MM.1S (cell line): Measurements from ENCODE around the gene DNAJB8.

Experiments
- DNase-seq: peaks from one replicate; pipeline ENCODE4 v3.0.0-alpha.2; 2015
- H2AFZ ChIP-seq: fragments of 300-600 bp; sonication (generic); 2 replicates; pipeline ENCODE4 v1.6.0; 2016; ENCODE audit warnings: antibody characterized with exemption, low read length
- H3F3A ChIP-seq: fragments of 300-600 bp; sonication (generic); 2 replicates; pipeline ENCODE4 v1.6.1; 2016; ENCODE audit warnings: mild to moderate bottlenecking, antibody characterized with exemption, low read length, moderate library complexity, mixed read lengths; ENCODE audit not compliant: insufficient read depth
- H3K27ac ChIP-seq: fragments of 300-600 bp; sonication (generic); 2 replicates; pipeline ENCODE4 v1.5.1; 2016; ENCODE audit warnings: mild to moderate bottlenecking, low read length
- H3K27me3 ChIP-seq: fragments of 300-600 bp; sonication (generic); replicated peaks from 2 replicates; pipeline ENCODE4 v1.6.0; 2016; ENCODE audit warnings: low read length; ENCODE audit not compliant: insufficient read depth
- H3K36me3 ChIP-seq: fragments of 300-600 bp; sonication (generic); replicated peaks from 2 replicates; pipeline ENCODE4 v1.6.1; 2016; ENCODE audit warnings: mild to moderate bottlenecking, low read length, mixed read lengths; ENCODE audit not compliant: insufficient read depth
- H3K4me1 ChIP-seq: fragments of 300-600 bp; sonication (generic); 2 replicates; pipeline ENCODE4 v1.6.1; 2016; ENCODE audit warnings: low read length, mixed read lengths
- H3K4me2 ChIP-seq: fragments of 300-600 bp; sonication (generic); 2 replicates; pipeline ENCODE4 v1.6.0; 2016; ENCODE audit warnings: low read depth, low read length
- H3K4me3 ChIP-seq: fragments of 300-600 bp; sonication (generic); 2 replicates; pipeline ENCODE4 v1.5.1; 2016; ENCODE audit warnings: low read length, mixed read lengths
- H3K79me2 ChIP-seq: fragments of 300-600 bp; sonication (generic); 2 replicates; pipeline ENCODE4 v1.6.1; 2016; ENCODE audit warnings: mixed run types, low read length, mixed read lengths
- H3K9ac ChIP-seq: fragments of 300-600 bp; sonication (generic); 2 replicates; pipeline ENCODE4 v1.6.1; 2016; ENCODE audit warnings: low read length, mixed read lengths
- H3K9me2 ChIP-seq: fragments of 300-600 bp; sonication (generic); replicated peaks from 2 replicates; pipeline ENCODE4 v1.6.1; 2016; ENCODE audit warnings: mild to moderate bottlenecking, low read length, mixed read lengths; ENCODE audit not compliant: insufficient read depth
- H3K9me3 ChIP-seq: fragments of 300-600 bp; sonication (generic); replicated peaks from 2 replicates; pipeline ENCODE4 v1.6.1; 2016; ENCODE audit warnings: mild to moderate bottlenecking, low read length, mixed read lengths; ENCODE audit not compliant: insufficient read depth
- H4K20me1 ChIP-seq: fragments of 300-600 bp; sonication (generic); 2 replicates; pipeline ENCODE4 v1.6.1; 2016; ENCODE audit warnings: mild to moderate bottlenecking, low read length, moderate library complexity, mixed read lengths; ENCODE audit not compliant: insufficient read depth
- EZH2 ChIP-seq: fragments of 300-600 bp; sonication (generic); optimal IDR thresholded peaks from 2 replicates; pipeline ENCODE3; 2017; ENCODE audit warnings: low read depth, mild to moderate bottlenecking, antibody characterized with exemption, low read length, mixed read lengths
- EZH2phosphoT487 ChIP-seq: fragments of 300-600 bp; sonication (generic); IDR thresholded peaks from 2 replicates; pipeline ENCODE4 v1.6.1; 2018; ENCODE audit warnings: antibody characterized with exemption, low read length
- TF ChIP-seq, protein P1 (sequence below): fragments of 300-600 bp; sonication (generic); IDR thresholded peaks from 2 replicates; pipeline ENCODE4 v1.5.1; 2016; ENCODE audit warnings: antibody characterized with exemption, low read length, mixed read lengths

Gene DNAJB8

DNA sequence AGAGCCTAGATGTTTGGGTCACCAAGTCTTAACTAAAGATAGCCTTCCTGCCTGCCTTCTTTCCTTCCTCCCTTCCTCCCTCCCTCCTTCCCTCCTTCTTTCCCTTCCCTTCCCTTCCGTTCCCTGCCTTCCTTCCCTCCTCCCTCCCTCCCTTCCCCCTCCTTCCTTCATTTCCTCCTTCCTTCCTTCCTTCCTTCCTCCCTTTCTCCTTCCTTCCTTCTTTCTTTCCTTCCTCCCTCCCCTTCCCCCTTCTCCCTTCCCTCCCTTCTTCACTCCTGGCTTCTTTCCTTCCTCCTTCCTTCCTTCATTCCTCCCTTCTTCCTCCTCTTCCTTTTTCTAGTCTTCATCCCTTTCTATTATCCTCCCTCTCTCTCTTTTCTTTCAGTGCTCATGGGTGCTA, 2.0 kb downstream of the DNAJB8 start:
- H3K9me2 ChIP-seq = no peaks in the 10 kb centered on the region
- DNase-seq = no peak
- no peaks in the 10 kb centered on the region for H3K36me3 ChIP-seq
- H3K4me1 ChIP-seq = no peaks in the 10 kb centered on the region
- H3K4me2 ChIP-seq = no peak overlapping the region
- H2AFZ ChIP-seq = no peak overlapping the region
- no peaks in the 10 kb centered on the region for H4K20me1 ChIP-seq
- no peaks in the 10 kb centered on the region for H3K79me2 ChIP-seq
- no peak overlapping the region for H3K4me3 ChIP-seq
- no peaks in the 10 kb centered on the region for H3F3A ChIP-seq
- no peak overlapping the region for H3K27ac ChIP-seq
- peaks cover 96% of the 10 kb centered on the region for H3K27me3 ChIP-seq
- no peaks in the 10 kb centered on the region for H3K9me3 ChIP-seq
- TF ChIP-seq EZH2phosphoT487 (no peak), EZH2 (no peak)
- TF ChIP-seq, protein P1, sequence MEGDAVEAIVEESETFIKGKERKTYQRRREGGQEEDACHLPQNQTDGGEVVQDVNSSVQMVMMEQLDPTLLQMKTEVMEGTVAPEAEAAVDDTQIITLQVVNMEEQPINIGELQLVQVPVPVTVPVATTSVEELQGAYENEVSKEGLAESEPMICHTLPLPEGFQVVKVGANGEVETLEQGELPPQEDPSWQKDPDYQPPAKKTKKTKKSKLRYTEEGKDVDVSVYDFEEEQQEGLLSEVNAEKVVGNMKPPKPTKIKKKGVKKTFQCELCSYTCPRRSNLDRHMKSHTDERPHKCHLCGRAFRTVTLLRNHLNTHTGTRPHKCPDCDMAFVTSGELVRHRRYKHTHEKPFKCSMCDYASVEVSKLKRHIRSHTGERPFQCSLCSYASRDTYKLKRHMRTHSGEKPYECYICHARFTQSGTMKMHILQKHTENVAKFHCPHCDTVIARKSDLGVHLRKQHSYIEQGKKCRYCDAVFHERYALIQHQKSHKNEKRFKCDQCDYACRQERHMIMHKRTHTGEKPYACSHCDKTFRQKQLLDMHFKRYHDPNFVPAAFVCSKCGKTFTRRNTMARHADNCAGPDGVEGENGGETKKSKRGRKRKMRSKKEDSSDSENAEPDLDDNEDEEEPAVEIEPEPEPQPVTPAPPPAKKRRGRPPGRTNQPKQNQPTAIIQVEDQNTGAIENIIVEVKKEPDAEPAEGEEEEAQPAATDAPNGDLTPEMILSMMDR = no peak
- H3K9ac ChIP-seq = no peak overlapping the region

DNA sequence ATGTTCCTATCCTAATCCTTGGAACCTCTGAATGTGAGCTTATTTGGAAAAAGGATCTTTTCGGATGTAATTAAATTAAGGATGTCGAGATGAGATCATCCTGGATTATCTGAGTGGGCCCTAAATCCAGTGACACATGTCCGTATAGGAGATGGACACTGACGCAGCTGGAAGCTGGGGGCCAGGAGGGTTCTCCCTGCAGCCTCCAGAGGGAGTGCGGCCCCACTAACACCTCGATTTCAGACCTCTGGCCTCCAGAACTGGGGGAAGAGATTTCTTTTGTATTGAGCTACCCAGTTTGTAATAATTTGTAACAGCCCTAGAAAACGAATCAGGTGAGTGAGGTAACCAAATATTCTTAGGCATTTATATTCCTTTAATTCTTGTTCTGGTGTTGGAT, 2.5 kb downstream of the DNAJB8 start:
- H3K9me3 ChIP-seq = no peaks in the 10 kb centered on the region
- no peaks in the 10 kb centered on the region for H3K9me2 ChIP-seq
- H4K20me1 ChIP-seq = no peaks in the 10 kb centered on the region
- no peaks in the 10 kb centered on the region for H3K36me3 ChIP-seq
- H3K4me2 ChIP-seq = no peak overlapping the region
- H3K4me1 ChIP-seq = no peaks in the 10 kb centered on the region
- no peak for DNase-seq
- H3K9ac ChIP-seq = no peak overlapping the region
- no peaks in the 10 kb centered on the region for H3K79me2 ChIP-seq
- no peak overlapping the region for H3K4me3 ChIP-seq
- no peaks in the 10 kb centered on the region for H3F3A ChIP-seq
- peaks cover 98% of the 10 kb centered on the region for H3K27me3 ChIP-seq
- TF ChIP-seq EZH2phosphoT487 = no peak
- TF ChIP-seq, protein P1 = peak; percentile 13; the same call in 1 of the 2 replicates
- no peak overlapping the region for H3K27ac ChIP-seq
- no peak overlapping the region for H2AFZ ChIP-seq

DNA sequence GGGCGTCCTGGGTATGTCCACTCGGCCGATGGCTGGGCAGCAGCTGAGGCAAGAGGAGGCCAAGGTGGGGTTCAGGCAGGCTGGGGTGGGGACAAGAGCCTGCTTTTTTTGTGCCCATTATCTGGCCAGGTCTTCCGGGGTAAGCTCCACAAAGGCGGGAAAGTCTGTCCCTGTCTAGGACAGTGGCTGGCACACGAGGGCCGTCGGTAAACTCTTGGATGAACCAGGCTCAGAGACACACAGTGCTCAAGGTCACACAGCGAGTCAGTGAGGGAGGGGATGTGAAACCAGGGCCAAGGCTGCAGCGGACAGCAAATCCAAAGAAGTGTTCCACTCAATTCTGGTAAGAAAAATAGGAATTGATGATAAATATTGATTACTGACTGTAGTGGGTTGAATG, 2.9 kb downstream of the DNAJB8 start:
- Histone ChIP-seq H4K20me1 (no peaks in the 10 kb centered on the region), H3K9me3 (no peaks in the 10 kb centered on the region), H3K36me3 (no peaks in the 10 kb centered on the region), H3K27ac (no peak overlapping the region), H3K27me3 (peaks cover 98% of the 10 kb centered on the region), H3K4me3 (no peak overlapping the region), H3K4me1 (no peaks in the 10 kb centered on the region), H3F3A (no peaks in the 10 kb centered on the region), H3K9me2 (no peaks in the 10 kb centered on the region), H3K4me2 (no peak overlapping the region), H2AFZ (no peak overlapping the region), H3K79me2 (no peaks in the 10 kb centered on the region), H3K9ac (no peak overlapping the region)
- DNase-seq = no peak
- TF ChIP-seq, protein P1 = no peak
- TF ChIP-seq EZH2phosphoT487 (no peak), EZH2 (no peak)

DNA sequence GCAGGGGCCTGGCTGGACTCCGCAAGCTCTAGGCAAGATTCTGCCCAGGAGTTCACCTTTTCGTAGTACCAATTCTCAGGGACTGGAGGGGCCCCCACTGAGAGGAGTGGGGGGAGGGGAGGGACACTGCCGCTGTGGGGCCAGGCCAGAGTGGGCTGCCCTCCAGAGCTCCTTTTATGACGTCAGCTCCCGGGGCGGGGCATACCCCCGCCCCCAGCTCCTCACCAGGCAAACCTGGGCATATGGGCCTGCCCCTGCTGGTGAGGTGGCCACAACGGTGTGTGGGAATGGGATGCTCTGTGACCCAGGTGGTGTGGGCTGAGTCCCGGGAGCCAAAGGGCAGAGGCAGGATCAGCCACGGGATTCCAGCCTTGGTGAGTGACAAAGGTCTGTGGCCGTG, 3.3 kb downstream of the DNAJB8 start:
- Histone ChIP-seq H3K4me2 (no peak overlapping the region), H3K36me3 (no peaks in the 10 kb centered on the region), H3K4me1 (no peaks in the 10 kb centered on the region), H3K27me3 (peaks cover 98% of the 10 kb centered on the region), H3K9me2 (no peaks in the 10 kb centered on the region), H3K9me3 (no peaks in the 10 kb centered on the region), H4K20me1 (no peaks in the 10 kb centered on the region), H2AFZ (no peak overlapping the region), H3F3A (no peaks in the 10 kb centered on the region), H3K79me2 (no peaks in the 10 kb centered on the region), H3K27ac (no peak overlapping the region), H3K9ac (no peak overlapping the region), H3K4me3 (no peak overlapping the region)
- DNase-seq = no peak
- no peak for TF ChIP-seq EZH2
- no peak for TF ChIP-seq EZH2phosphoT487
- TF ChIP-seq, protein P1 = no peak
